ENCODE measurements around the gene LCP1. TPM values are rescaled to one million over a fixed set of nuclear protein-coding genes. Genes with fewer than 3 reads are reported as not detected.

The LCP1 gene
- total and polyA plus RNA-seq, 2 of the 13 experiments (the other 11 are each of a cell fraction or from before 2014, with no cell fraction given), result 1.6 TPM

DNA sequence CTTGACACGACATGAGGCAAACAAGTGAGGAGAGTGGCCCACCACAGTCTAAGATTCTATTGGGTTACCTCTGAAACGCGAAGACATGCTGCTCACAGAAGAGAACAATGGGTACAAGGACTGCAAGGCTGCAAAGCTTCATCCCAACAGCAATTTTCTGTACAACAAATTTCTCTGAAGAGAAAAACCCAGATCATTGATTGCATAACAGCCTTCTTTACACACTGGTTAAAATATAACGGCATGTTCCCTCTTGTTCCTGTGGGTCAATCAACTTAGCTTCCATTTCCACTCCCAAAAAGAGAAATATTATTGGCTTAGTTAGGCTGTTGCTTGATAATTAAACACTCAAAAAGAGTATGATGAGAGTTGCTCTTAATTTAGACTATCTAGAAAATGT lies 77.1 kb downstream of the LCP1 start, which contains the start of gene CPB2 (continued):
- TF ChIP-seq, protein P1, sequence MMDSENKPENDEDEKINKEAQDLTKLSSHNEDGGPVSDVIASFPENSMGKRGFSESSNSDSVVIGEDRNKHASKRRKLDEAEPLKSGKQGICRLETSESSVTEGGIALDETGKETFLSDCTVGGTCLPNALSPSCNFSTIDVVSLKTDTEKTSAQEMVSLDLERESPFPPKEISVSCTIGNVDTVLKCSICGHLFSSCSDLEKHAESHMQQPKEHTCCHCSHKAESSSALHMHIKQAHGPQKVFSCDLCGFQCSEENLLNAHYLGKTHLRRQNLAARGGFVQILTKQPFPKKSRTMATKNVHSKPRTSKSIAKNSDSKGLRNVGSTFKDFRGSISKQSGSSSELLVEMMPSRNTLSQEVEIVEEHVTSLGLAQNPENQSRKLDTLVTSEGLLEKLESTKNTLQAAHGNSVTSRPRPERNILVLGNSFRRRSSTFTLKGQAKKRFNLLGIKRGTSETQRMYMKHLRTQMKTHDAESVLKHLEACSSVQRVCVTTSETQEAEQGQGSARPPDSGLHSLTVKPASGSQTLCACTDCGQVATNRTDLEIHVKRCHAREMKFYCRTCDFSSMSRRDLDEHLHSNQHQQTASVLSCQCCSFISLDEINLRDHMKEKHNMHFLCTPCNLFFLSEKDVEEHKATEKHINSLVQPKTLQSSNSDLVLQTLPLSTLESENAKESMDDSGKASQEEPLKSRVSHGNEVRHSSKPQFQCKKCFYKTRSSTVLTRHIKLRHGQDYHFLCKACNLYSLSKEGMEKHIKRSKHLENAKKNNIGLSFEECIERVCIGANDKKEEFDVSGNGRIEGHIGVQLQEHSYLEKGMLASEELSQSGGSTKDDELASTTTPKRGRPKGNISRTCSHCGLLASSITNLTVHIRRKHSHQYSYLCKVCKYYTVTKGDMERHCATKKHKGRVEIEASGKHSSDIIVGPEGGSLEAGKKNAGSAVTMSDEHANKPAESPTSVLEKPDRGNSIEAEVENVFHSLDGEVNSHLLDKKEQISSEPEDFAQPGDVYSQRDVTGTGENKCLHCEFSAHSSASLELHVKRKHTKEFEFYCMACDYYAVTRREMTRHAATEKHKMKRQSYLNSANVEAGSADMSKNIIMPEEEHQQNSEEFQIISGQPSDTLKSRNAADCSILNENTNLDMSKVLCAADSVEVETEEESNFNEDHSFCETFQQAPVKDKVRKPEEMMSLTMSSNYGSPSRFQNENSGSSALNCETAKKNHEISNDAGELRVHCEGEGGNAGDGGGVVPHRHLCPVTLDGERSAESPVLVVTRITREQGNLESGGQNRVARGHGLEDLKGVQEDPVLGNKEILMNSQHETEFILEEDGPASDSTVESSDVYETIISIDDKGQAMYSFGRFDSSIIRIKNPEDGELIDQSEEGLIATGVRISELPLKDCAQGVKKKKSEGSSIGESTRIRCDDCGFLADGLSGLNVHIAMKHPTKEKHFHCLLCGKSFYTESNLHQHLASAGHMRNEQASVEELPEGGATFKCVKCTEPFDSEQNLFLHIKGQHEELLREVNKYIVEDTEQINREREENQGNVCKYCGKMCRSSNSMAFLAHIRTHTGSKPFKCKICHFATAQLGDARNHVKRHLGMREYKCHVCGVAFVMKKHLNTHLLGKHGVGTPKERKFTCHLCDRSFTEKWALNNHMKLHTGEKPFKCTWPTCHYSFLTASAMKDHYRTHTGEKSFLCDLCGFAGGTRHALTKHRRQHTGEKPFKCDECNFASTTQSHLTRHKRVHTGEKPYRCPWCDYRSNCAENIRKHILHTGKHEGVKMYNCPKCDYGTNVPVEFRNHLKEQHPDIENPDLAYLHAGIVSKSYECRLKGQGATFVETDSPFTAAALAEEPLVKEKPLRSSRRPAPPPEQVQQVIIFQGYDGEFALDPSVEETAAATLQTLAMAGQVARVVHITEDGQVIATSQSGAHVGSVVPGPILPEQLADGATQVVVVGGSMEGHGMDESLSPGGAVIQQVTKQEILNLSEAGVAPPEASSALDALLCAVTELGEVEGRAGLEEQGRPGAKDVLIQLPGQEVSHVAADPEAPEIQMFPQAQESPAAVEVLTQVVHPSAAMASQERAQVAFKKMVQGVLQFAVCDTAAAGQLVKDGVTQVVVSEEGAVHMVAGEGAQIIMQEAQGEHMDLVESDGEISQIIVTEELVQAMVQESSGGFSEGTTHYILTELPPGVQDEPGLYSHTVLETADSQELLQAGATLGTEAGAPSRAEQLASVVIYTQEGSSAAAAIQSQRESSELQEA (CRISPR knock-in tag; IDR thresholded peaks at IDR 0.05; ENCODE audit: not compliant biosample characterization), result no peak
- TF ChIP-seq, protein P2, sequence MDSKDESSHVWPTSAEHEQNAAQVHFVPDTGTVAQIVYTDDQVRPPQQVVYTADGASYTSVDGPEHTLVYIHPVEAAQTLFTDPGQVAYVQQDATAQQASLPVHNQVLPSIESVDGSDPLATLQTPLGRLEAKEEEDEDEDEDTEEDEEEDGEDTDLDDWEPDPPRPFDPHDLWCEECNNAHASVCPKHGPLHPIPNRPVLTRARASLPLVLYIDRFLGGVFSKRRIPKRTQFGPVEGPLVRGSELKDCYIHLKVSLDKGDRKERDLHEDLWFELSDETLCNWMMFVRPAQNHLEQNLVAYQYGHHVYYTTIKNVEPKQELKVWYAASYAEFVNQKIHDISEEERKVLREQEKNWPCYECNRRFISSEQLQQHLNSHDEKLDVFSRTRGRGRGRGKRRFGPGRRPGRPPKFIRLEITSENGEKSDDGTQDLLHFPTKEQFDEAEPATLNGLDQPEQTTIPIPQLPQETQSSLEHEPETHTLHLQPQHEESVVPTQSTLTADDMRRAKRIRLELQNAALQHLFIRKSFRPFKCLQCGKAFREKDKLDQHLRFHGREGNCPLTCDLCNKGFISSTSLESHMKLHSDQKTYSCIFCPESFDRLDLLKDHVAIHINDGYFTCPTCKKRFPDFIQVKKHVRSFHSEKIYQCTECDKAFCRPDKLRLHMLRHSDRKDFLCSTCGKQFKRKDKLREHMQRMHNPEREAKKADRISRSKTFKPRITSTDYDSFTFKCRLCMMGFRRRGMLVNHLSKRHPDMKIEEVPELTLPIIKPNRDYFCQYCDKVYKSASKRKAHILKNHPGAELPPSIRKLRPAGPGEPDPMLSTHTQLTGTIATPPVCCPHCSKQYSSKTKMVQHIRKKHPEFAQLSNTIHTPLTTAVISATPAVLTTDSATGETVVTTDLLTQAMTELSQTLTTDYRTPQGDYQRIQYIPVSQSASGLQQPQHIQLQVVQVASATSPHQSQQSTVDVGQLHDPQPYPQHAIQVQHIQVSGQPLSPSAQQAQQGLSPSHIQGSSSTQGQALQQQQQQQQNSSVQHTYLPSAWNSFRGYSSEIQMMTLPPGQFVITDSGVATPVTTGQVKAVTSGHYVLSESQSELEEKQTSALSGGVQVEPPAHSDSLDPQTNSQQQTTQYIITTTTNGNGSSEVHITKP (CRISPR knock-in tag; IDR thresholded peaks at IDR 0.05; ENCODE audit: low read depth), result no peak
- peak; percentile 56 for TF ChIP-seq ERF (CRISPR knock-in tag; IDR thresholded peaks at IDR 0.05)
- 0 out of 2 replicates have a peak, but pooled peaks have one; percentile 69 for TF ChIP-seq ZSCAN9 (CRISPR knock-in tag; IDR thresholded peaks at IDR 0.05; ENCODE audit: borderline replicate concordance)
- TF ChIP-seq, protein P3, sequence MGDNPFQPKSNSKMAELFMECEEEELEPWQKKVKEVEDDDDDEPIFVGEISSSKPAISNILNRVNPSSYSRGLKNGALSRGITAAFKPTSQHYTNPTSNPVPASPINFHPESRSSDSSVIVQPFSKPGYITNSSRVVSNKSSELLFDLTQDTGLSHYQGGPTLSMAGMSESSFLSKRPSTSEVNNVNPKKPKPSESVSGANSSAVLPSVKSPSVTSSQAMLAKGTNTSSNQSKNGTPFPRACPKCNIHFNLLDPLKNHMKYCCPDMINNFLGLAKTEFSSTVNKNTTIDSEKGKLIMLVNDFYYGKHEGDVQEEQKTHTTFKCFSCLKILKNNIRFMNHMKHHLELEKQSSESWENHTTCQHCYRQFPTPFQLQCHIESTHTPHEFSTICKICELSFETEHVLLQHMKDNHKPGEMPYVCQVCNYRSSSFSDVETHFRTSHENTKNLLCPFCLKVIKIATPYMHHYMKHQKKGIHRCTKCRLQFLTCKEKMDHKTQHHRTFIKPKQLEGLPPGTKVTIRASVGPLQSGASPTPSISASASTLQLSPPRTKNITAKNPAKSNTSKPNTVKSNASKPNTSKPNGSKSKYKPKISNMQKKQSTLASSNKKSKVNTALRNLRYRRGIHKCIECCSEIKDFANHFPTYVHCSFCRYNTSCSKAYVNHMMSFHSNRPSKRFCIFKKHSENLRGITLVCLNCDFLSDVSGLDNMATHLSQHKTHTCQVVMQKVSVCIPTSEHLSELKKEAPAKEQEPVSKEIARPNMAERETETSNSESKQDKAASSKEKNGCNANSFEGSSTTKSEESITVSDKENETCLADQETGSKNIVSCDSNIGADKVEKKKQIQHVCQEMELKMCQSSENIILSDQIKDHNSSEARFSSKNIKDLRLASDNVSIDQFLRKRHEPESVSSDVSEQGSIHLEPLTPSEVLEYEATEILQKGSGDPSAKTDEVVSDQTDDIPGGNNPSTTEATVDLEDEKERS (CRISPR knock-in tag; IDR thresholded peaks at IDR 0.05), result no peak
- TF ChIP-seq, protein P4, sequence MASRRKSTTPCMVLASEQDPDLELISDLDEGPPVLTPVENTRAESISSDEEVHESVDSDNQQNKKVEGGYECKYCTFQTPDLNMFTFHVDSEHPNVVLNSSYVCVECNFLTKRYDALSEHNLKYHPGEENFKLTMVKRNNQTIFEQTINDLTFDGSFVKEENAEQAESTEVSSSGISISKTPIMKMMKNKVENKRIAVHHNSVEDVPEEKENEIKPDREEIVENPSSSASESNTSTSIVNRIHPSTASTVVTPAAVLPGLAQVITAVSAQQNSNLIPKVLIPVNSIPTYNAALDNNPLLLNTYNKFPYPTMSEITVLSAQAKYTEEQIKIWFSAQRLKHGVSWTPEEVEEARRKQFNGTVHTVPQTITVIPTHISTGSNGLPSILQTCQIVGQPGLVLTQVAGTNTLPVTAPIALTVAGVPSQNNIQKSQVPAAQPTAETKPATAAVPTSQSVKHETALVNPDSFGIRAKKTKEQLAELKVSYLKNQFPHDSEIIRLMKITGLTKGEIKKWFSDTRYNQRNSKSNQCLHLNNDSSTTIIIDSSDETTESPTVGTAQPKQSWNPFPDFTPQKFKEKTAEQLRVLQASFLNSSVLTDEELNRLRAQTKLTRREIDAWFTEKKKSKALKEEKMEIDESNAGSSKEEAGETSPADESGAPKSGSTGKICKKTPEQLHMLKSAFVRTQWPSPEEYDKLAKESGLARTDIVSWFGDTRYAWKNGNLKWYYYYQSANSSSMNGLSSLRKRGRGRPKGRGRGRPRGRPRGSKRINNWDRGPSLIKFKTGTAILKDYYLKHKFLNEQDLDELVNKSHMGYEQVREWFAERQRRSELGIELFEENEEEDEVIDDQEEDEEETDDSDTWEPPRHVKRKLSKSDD (CRISPR knock-in tag; IDR thresholded peaks at IDR 0.05; ENCODE audit: low read depth), result peak; percentile 31; the same call in 1 of the 2 replicates
- no peak for TF ChIP-seq SYNCRIP (IDR thresholded peaks at IDR 0.05; ENCODE audit: insufficient read depth, low read depth, low read length)
- TF ChIP-seq, protein P5, sequence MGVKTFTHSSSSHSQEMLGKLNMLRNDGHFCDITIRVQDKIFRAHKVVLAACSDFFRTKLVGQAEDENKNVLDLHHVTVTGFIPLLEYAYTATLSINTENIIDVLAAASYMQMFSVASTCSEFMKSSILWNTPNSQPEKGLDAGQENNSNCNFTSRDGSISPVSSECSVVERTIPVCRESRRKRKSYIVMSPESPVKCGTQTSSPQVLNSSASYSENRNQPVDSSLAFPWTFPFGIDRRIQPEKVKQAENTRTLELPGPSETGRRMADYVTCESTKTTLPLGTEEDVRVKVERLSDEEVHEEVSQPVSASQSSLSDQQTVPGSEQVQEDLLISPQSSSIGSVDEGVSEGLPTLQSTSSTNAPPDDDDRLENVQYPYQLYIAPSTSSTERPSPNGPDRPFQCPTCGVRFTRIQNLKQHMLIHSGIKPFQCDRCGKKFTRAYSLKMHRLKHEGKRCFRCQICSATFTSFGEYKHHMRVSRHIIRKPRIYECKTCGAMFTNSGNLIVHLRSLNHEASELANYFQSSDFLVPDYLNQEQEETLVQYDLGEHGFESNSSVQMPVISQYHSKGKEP (CRISPR knock-in tag; IDR thresholded peaks at IDR 0.05), result no peak
